ENCODE data around the gene NRROS.

NRROS gene

DNA sequence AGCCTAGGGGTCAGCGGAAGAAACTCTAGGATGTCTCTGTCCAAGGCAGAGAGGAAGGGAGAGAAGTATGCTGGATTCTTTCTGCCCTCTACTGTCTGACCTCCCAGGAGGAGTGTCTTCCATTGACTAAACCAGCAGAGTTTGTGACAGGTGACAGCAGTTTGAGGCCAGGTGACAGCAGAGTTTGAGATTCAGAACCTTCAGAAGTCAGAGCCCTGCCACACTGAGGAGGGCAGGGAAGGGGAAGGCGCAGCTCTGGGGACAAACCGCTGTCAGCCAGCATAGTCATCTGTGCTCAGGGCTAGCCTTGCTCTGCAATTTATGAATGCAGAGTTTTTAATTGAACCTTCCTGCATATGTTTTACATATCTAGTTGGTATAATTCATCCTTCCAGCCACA, 12.3 kb downstream of the NRROS start:
- DNase-seq: no peak

DNA sequence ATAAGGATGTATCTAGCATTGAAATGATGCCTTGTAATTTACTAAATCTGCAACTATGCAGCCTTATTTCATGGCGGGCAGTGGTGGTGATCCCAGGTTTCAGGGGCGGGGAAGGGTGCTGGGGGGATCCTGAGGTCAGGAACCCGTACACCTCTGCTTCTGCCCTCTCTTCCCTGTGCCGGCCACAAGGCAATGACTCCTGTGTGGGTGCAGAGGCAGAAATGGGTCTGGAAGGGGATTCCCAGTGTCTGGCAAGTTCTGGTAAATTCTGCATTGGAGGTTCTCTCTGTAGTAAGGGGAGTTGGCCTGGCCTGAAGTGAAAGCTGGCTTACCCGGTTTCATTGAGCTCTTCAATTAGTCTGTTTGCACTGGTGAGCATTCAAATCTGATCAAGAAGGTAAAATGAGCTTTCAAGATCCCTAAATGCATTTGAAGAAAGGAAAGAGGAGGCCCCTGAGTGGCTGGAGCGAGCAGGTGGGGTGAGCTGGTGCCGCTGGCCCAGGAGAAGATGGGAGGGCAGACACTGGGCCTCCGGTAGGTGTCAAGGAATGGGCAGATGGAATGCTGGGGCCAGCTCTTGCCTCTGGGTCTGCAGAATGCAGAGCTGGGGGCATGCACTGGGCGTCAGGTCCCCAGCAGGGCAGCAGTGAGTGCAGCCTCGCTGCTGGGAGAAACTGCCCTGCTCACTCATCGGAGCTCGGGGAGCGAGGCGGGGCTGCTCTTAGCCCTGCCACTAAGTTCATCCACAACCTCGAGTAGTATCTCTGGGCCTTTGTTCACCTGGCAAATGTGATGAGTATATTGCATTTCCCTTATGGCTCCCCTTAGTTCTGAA, 13.7 kb downstream of the NRROS start:
- no peak for DNase-seq

DNA sequence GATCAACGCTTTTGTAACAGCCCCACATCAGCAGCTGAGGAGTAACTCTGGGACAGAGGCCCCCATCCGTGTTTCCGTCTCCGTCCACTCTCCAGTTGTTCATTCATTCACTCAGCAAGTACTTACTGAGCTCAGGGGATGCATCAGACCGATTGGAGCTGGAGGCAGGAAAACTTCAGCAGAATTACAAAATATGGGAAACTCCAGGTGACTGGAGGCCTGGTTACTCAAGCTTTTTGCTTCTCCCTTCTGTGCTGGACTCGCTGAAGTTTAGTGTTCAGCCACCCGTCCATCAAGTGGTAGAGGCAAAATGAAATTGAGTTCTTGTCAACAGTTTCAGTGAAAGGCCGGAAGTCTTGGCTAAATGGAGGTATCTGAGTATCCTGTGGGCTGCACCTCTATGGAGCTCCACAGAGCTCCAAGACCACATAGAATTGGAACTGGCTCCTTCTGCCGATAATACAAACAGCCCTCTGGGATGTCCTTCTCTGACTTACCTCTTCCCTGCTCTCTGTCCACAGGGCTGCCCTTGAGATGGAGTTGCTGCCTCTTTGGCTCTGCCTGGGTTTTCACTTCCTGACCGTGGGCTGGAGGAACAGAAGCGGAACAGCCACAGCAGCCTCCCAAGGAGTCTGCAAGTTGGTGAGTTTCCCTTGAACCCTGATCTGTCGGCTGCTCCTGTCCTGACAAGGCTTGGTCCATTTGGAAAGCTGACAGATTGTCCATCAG, 14.7 kb downstream of the NRROS start:
- no peak for DNase-seq

- DNase-seq: no peak
These were observed 15.2 kb downstream of the NRROS start for GRCh38 chr3:196654735-196655090.

DNA sequence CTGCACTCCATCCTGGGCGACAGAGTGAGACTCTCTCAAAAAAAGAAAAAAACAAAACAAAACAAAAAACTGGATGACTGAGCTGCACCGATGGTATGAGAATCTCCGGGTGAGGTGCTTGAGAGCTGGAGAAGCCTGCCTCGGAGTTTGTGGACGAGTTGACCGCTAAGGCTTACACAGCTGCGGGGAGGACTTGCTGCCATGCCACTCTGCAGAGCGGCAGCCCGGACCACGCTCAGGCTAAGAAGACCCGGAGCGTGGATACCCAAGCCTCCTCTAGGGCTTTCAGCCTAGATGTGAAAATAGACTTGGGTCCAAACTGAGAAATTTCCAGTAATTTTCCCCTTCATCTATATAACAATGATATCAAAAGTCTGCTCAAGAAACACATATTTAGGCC, 16.0 kb downstream of the NRROS start:
- no peak for DNase-seq

DNA sequence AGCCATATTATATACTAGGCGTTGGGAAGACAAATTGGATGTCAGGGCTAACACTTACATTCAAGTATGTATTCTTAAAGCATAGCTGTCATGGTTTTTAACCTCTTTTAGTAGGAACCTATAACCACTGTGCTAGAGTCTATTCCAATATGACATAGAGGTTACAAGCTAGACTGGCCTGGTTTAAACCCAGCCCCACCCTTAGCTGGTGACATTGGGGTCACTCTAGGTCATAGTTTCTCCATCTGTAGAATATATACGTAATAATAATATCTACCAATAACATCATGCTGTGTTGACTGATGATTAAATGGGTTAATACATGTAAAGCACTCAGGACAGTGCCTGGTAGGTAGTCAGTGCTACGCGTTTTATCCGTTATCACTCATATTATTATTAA, 16.7 kb downstream of the NRROS start:
- DNase-seq: no peak

DNA sequence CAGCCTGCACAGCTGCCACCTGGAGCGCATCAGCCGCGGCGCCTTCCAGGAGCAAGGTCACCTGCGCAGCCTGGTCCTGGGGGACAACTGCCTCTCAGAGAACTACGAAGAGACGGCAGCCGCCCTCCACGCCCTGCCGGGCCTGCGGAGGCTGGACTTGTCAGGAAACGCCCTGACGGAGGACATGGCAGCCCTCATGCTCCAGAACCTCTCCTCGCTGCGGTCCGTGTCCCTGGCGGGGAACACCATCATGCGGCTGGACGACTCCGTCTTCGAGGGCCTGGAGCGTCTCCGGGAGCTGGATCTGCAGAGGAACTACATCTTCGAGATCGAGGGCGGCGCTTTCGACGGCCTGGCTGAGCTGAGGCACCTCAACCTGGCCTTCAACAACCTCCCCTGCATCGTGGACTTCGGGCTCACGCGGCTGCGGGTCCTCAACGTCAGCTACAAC, 20.4 kb downstream of the NRROS start:
- DNase-seq: no peak

- peak; percentile 28 for DNase-seq
These were observed 21.1 kb downstream of the NRROS start for GRCh38 chr3:196660381-196661166.

GRCh38 chr3:196661400-196661799, 21.9 kb downstream of the NRROS start:
- DNase-seq: no peak

- no peak for DNase-seq
These were observed 22.5 kb downstream of the NRROS start for GRCh38 chr3:196662033-196662432.

DNA sequence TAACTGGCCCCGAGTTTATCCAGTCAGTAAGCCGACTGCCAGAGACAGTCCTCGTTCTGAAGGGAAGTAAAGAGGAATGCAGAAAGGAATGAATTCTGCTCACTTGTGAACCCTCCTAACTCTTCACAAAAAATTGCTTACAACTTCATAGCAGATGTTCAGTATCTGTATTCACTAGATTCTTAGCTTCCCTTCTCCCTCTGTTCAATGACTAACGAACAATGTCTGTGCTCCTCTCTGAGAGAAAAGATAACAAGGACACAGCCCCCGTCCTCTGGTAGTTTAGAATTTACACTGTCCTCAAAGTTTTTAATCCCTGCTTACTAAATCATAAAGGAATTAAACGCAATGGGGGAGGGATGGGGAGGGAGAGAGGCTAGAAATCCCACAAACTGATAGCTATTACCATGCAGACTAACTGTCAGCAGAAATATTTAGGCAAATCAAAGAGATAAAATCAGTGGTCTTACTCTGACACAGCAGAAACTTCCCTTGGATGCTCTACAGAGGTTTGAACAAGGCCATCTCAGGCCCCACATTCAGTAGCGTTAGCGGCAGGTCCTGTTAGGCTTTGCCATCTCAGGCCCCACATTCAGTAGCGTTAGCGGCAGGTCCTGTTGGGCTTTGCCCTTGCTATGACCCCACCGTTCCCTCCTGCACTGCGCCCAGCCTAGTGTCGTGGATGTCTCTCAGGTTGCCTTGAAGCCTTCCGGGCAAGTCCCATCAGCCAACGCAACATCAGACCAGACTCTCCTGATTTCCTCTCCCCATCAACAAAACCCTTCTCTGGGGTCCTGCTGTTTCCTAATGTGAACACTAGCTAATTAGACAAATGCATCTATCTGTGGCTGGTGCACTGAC, 23.4 kb downstream of the NRROS start:
- DNase-seq: no peak

GRCh38 chr3:196666001-196666867, 26.7 kb downstream of the NRROS start:
- no peak for DNase-seq

GRCh38 chr3:196667056-196667825, 27.7 kb downstream of the NRROS start:
- no peak for DNase-seq

DNA sequence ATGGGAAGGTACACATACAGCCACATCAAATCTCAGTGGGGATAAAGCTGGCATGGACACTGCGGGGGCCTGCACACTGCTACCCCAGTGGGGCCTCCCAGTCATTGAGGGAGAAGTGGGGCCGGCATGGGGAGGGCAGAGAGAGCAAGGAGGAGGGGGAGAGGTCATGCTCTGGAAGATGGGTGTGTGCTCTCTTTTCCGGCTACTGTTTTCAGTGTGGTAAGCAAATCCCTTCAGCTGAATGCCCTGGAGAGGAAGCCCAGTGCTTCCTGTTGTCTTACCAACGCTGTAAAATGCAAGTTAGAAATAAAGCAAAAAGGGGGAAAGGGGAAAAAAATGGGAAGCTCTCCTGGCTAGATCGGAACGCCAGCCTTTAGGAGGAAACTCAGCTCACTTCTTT, 30.8 kb downstream of the NRROS start:
- DNase-seq: no peak

DNA sequence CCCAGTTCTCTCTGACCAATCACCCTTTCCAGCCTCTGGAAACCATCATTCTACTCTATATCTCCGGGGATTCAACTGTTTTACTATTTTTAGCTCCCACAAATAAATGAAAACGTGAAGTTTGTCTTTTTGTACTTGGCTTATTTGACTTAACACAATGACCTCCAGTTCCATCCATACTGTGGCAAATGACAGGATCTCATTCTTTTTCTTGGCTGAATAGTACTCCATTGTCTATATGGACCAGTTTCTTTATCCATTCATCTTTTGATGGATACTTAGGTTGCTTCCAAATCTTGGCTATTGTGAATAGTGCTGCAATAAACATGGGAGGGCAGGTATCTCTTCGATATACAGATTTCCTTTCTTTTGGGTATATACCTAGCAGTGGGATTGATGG, 34.1 kb downstream of the NRROS start:
- DNase-seq: no peak

DNA sequence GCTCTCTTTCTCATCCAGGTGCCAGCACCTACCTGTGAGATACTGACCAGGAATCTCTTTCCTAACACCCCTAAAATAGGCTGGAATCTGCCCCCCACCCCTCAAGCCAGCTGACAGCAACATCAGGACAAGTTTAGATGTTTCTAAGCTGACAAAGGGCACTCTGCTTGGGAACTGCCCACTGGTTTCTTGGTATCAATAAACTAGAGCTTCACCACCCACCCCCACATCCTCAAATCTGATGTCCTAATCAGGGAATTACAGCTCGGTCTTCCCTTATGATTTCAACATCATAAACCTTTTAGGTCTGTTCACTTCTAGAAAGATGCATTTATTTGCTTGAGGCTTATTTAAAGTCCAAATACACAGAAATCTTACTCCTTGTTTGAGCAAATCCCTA, 37.9 kb downstream of the NRROS start:
- DNase-seq: no peak

DNA sequence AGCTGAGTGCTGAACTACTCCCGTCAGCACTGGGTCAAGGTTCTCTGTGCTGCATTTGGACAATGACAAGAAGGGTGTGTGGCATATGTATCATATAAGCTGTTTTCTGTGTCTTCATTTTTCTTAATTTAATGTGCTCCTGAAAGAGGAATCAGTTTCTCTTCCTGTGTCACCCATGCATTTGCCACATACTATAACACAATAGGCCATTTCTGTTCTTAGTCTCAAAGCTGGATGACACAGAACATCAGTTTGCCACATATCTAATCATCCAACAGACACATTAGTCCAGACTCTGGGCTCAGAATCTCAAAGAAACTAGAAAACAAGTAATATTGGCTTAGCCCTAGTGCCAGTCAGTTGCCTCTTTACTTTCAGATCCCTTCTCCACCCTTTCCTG, 38.4 kb downstream of the NRROS start:
- DNase-seq: no peak

DNA sequence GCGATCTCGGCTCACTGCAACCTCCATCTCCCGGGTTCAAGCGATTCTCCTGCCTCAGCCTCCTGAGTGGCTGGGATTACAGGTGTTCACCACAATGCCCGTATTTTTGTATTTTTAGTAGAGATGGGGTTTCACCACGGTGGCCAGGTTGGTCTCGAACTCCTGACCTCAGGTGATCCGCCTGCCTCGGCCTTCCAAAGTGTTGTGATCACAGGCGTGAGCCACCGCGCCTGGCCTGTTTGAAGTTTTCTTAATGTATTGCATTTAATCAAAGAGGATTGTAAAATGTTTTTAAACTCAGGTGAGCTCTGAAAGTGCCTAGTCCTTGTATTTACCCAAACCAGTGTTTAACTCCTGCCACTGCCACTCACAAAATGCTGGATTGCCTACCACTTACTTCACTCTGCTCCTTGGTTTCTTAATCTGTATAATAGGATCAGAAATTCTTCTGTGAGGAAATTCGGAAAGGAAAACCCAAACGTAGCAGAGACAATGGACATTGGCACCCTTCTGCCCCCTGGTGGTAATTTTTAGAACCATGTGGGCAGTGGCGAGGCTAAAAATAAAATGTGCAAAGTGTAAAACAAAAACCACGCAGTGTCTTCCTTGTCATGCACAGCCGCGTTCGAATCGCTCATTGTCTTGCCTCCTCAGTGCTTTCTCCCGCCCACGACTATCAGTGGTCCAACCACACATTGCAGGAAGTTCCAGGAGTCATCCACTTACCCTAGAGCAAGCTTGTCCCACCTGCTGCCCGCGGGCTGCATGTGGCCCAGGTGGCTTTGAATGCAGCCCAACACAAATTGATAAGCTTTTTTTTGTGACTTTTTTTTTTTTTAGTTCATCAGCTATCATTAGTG, 45.3 kb downstream of the NRROS start:
- peak; percentile 77 for DNase-seq

- DNase-seq: no peak
These were observed 46.9 kb downstream of the NRROS start for GRCh38 chr3:196686436-196686835.

- no peak for DNase-seq
These were observed 48.9 kb downstream of the NRROS start for GRCh38 chr3:196688349-196688748.
